H1 (cell line): ENCODE measurements around the gene OR2V2. TPM values are rescaled to one million over a fixed set of nuclear protein-coding genes. Genes with fewer than 3 reads are reported as not detected.

Experiments used
- CTCF ChIA-PET: fragments of 300-600 bp; sonication (Branson Sonifier 250); formaldehyde crosslinking; loops from one replicate; lab custom pipeline; 2021; ENCODE audit not compliant: partially characterized antibody; lab: Charles Lee
- POLR2A ChIA-PET: fragments of 300-600 bp; sonication (Branson Sonifier 250); formaldehyde crosslinking; loops from one replicate; lab custom pipeline; 2021; ENCODE audit warnings: inconsistent platforms; ENCODE audit not compliant: partially characterized antibody; lab: Charles Lee
- DNase-seq, 2 experiments: peaks; one replicate each; pipeline versions ENCODE4 v3.0.0 to v3.0.0-alpha.2; 2010 to 2022; ENCODE audit warnings: low spot score in 2 of 2, low read depth in 1 of 2, mixed read lengths in 1 of 2
- FAIRE-seq: peaks from 2 replicates; lab custom pipeline; 2011; peaks lifted over from hg19 to GRCh38; lab: Jason Lieb, UNC
- H2AFZ ChIP-seq: 2 replicates; pipeline ENCODE4 v1.8.1; 2012; ENCODE audit warnings: low read length, inconsistent platforms
- H2AK5ac ChIP-seq: 2 replicates; pipeline ENCODE4 v1.6.1; 2013; ENCODE audit warnings: low read depth, low read length
- H2BK120ac ChIP-seq: replicated peaks from 2 replicates; pipeline ENCODE3; 2013; ENCODE audit warnings: low read depth, low read length, inconsistent platforms
- H2BK12ac ChIP-seq: 2 replicates; pipeline ENCODE4 v1.6.1; 2013; ENCODE audit warnings: low read depth, low read length
- H2BK15ac ChIP-seq: 2 replicates; pipeline ENCODE4 v1.6.1; 2013; ENCODE audit warnings: low read length
- H2BK20ac ChIP-seq: 2 replicates; pipeline ENCODE4 v1.6.1; 2013; ENCODE audit warnings: low read length
- H2BK5ac ChIP-seq: 2 replicates; pipeline ENCODE4 v1.6.1; 2013; ENCODE audit warnings: low read depth, low read length
- H3K14ac ChIP-seq: 2 replicates; pipeline ENCODE4 v1.6.1; 2013; ENCODE audit warnings: inconsistent platforms; ENCODE audit not compliant: insufficient read length
- H3K18ac ChIP-seq: 2 replicates; pipeline ENCODE4 v1.6.1; 2013; ENCODE audit warnings: low read length; ENCODE audit errors: extremely low read depth
- H3K23ac ChIP-seq: 2 replicates; pipeline ENCODE4 v1.6.1; 2013; ENCODE audit warnings: inconsistent platforms; ENCODE audit not compliant: insufficient read length
- H3K23me2 ChIP-seq: 2 replicates; pipeline ENCODE4 v1.6.1; 2013; ENCODE audit warnings: low read depth, low read length
- H3K27ac ChIP-seq: 2 replicates; pipeline ENCODE4 v1.6.1; 2011; ENCODE audit warnings: low read depth, low read length, inconsistent platforms
- H3K27me3 ChIP-seq, 4 experiments: replicated peaks in 1 of 4; 1 replicate in 1 of 4; 2 replicates in 3 of 4; pipeline versions ENCODE4 v1.6.1 to v1.8.1; 2011 to 2013; ENCODE audit warnings: low read length in 3 of 4, mild to moderate bottlenecking in 3 of 4, inconsistent platforms in 2 of 4, mixed read lengths in 2 of 4, moderate library complexity in 1 of 4; ENCODE audit not compliant: control insufficient read depth in 3 of 4, insufficient read depth in 3 of 4; ENCODE audit errors: extremely low read depth in 1 of 4
- H3K36me3 ChIP-seq, 4 experiments: 2 replicates each; pipeline versions ENCODE4 v1.6.1 to v1.8.1; 2011 to 2013; ENCODE audit warnings: mild to moderate bottlenecking in 4 of 4, low read length in 3 of 4, moderate library complexity in 2 of 4, control low read depth in 1 of 4, inconsistent platforms in 1 of 4; ENCODE audit not compliant: insufficient read depth in 4 of 4, control insufficient read depth in 2 of 4
- H3K4ac ChIP-seq: replicated peaks from 2 replicates; pipeline ENCODE3; 2013; ENCODE audit warnings: low read length, low read depth, mixed read lengths, inconsistent platforms; ENCODE audit not compliant: insufficient read length
- H3K4me1 ChIP-seq, 4 experiments: replicated peaks in 1 of 4; 1 replicate in 1 of 4; 2 replicates in 3 of 4; pipeline versions ENCODE4 v1.6.1 to v1.8.1; 2011 to 2013; ENCODE audit warnings: low read length in 3 of 4, inconsistent platforms in 2 of 4, mixed read lengths in 1 of 4; ENCODE audit not compliant: insufficient read depth in 4 of 4, control insufficient read depth in 3 of 4
- H3K4me2 ChIP-seq, 2 experiments: 2 replicates each; pipeline versions ENCODE4 v1.6.1 to v1.8.1; 2011 to 2013; ENCODE audit warnings: low read depth in 2 of 2, low read length in 2 of 2, control low read depth in 1 of 2, inconsistent platforms in 1 of 2, mild to moderate bottlenecking in 1 of 2; ENCODE audit not compliant: insufficient read depth in 1 of 2
- H3K4me3 ChIP-seq, 4 experiments: fragments of 200-600, 300-600 bp in 1 of 4; sonication (generic), shearing (Covaris generic), sonication (Bioruptor Twin) in 1 of 4; 2 replicates each; pipeline versions ENCODE4 v1.5.1 to v1.8.1; 2011 to 2016; ENCODE audit warnings: low read length in 4 of 4, low read depth in 3 of 4, control low read depth in 2 of 4, inconsistent platforms in 2 of 4, mild to moderate bottlenecking in 2 of 4, mixed read lengths in 1 of 4, moderate library complexity in 1 of 4; ENCODE audit not compliant: insufficient read depth in 2 of 4; ENCODE audit errors: extremely low read depth in 1 of 4
- H3K56ac ChIP-seq: replicated peaks from 2 replicates; pipeline ENCODE3; 2013; ENCODE audit warnings: low read depth, mild to moderate bottlenecking, mixed read lengths, low read length, inconsistent platforms; ENCODE audit not compliant: insufficient read length
- H3K79me1 ChIP-seq: 2 replicates; pipeline ENCODE4 v1.6.1; 2013; ENCODE audit warnings: low read depth, low read length, control low read depth
- H3K79me2 ChIP-seq, 2 experiments: 2 replicates each; pipeline versions ENCODE4 v1.6.1 to v1.8.1; 2012 to 2013; ENCODE audit warnings: low read length in 2 of 2, mild to moderate bottlenecking in 2 of 2, inconsistent platforms in 1 of 2; ENCODE audit not compliant: insufficient read depth in 2 of 2, control insufficient read depth in 1 of 2
- H3K9ac ChIP-seq, 4 experiments: replicated peaks in 1 of 4; 1 replicate in 1 of 4; 2 replicates in 3 of 4; pipeline versions ENCODE4 v1.6.1 to v1.8.1; 2011 to 2013; ENCODE audit warnings: low read depth in 3 of 4, low read length in 3 of 4, control low read depth in 2 of 4, mild to moderate bottlenecking in 2 of 4, moderate library complexity in 2 of 4, inconsistent platforms in 1 of 4; ENCODE audit errors: extremely low read depth in 1 of 4
- H3K9me3 ChIP-seq, 2 experiments: 2 replicates each; pipeline versions ENCODE4 v1.6.1 to v1.8.1; 2012 to 2013; ENCODE audit warnings: mild to moderate bottlenecking in 2 of 2, moderate library complexity in 2 of 2, control low read depth in 1 of 2, inconsistent platforms in 1 of 2, low read depth in 1 of 2, low read length in 1 of 2, mixed read lengths in 1 of 2; ENCODE audit not compliant: insufficient read depth in 2 of 2
- H4K20me1 ChIP-seq, 2 experiments: replicated peaks in 1 of 2; 2 replicates each; pipeline versions ENCODE3 to v1.8.1; 2011 to 2013; ENCODE audit warnings: inconsistent platforms in 2 of 2, low read length in 2 of 2, mild to moderate bottlenecking in 1 of 2; ENCODE audit not compliant: insufficient read depth in 2 of 2, control insufficient read depth in 1 of 2
- H4K5ac ChIP-seq: 2 replicates; pipeline ENCODE4 v1.6.1; 2013; ENCODE audit warnings: low read length, low read depth, mixed read lengths, inconsistent platforms; ENCODE audit not compliant: insufficient read length
- H4K8ac ChIP-seq: 2 replicates; pipeline ENCODE4 v1.8.0; 2013; ENCODE audit warnings: mild to moderate bottlenecking, moderate library complexity, low read length, inconsistent platforms; ENCODE audit not compliant: insufficient read depth; ENCODE audit errors: extremely low read depth
- H4K91ac ChIP-seq: replicated peaks from 2 replicates; pipeline ENCODE3; 2013; ENCODE audit warnings: low read length, mixed read lengths, inconsistent platforms; ENCODE audit not compliant: insufficient read length
- CEBPB ChIP-seq: IDR thresholded peaks from 2 replicates; pipeline ENCODE4 v1.6.1; 2012; ENCODE audit warnings: low read depth, low read length
- CTBP2 ChIP-seq: IDR thresholded peaks from 2 replicates; pipeline ENCODE4 v1.7.0; 2011; ENCODE audit warnings: borderline replicate concordance, mild to moderate bottlenecking, moderate library complexity, mixed read lengths, low read length; ENCODE audit not compliant: insufficient read depth, insufficient read length
- HDAC6 ChIP-seq: IDR thresholded peaks from one replicate; pipeline ENCODE4 v1.7.1; 2012; ENCODE audit warnings: low read depth, mild to moderate bottlenecking, inconsistent platforms, low read length, moderate library complexity
- WGBS, 2 experiments: shearing (Covaris generic) in 1 of 2; methylation state at CpG; one replicate each; pipeline versions ENCODE4 v1.1.6 to v1.1.7; 2013 to 2015; ENCODE audit warnings: low lambda C conversion rate in 2 of 2, mixed read lengths in 2 of 2, inconsistent platforms in 1 of 2, low coverage in 1 of 2, missing lambda C conversion rate in 1 of 2; ENCODE audit not compliant: insufficient replicate concordance in 2 of 2, insufficient coverage in 1 of 2, insufficient read length in 1 of 2; ENCODE audit errors: extremely low coverage in 1 of 2, missing lambda C conversion rate in 1 of 2; 5-methylcytosine and 5-hydroxymethylcytosine counted together
- polyA plus RNA-seq, 7 experiments: library from polyadenylated mRNA; depleted of rRNA in 3 of 7; stranded (reverse) in 5 of 7; unstranded in 2 of 7; fragments of >200 nt in 5 of 7; fragments of 200-250 nt in 2 of 7; gene quantifications; 1 replicate in 5 of 7; 2 replicates in 1 of 7; 4 replicates in 1 of 7; pipeline versions ENCODE4 v1.2.1 to v1.2.3, GENCODE V29; 2011 to 2013; ENCODE audit warnings: missing spikeins in 2 of 7, mixed read lengths in 2 of 7
- total RNA-seq: library from RNA; stranded (reverse); fragmentation: NEBNext Ultra II Directional; extraction: Animal tissue kit (Norgen Biotek cat#: 25700); gene quantifications from 2 replicates; pipeline ENCODE4 v1.2.1, GENCODE V29; 2021

Gene OR2V2
- total and polyA plus RNA-seq, 2 of the 8 experiments (the other 6 are each of a cell fraction or from before 2014, with no cell fraction given): not detected

DNA sequence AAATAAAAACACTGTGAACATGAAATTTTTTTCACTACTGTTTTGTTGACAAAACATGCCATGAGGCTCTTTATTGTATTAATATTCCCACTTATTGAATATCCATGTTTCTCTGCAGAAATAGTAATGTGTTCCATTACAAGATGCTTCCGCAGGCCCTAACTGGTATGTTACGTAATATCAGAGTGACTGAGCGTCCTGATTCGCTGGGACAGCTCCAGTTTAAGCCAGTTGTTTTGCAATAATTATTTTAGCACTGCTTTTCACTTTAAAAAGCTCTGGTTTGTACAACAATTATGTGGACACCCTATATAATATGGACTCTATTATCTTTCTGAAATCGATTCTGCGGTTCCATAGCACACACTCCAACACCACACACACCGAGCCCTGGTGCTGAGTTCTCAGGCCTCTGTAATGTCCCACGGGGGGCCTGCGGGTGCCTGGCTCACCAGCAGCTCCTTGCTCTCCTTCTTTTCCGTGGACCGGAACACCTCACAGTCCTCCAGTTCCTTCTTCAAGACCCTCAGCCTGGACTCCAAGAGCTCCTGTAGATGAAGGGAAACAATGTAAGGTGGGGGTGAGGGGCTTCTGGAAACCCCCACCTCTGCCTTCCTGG is 55.8 kb downstream of the OR2V2 start:
- Histone ChIP-seq H2BK120ac (no peak overlapping the region), H3K23me2 (peaks cover 24% of the 10 kb centered on the region), H3K4me2 (peak overlapping the region in 1 of 2 experiments; percentile 99; a peak in 2 of 4 replicates), H2AK5ac (no peak overlapping the region), H3K18ac (no peak overlapping the region), H3K14ac (no peak overlapping the region), H2BK12ac (no peak overlapping the region), H2BK20ac (no peak overlapping the region), H3K56ac (no peak overlapping the region), H3K9ac (no peak overlapping the region), H2BK5ac (no peak overlapping the region), H3K36me3 (peaks cover 0 to 7% (median 0%) of the 10 kb centered on the region in 4 experiments; a peak in 1 of 8 replicates), H3K79me2 (no peaks in the 10 kb centered on the region), H3K79me1 (no peaks in the 10 kb centered on the region), H3K4me3 (peak overlapping the region in 1 of 4 experiments; percentile 87; a peak in 2 of 8 replicates), H3K4ac (no peak overlapping the region), H2AFZ (no peak overlapping the region), H3K27me3 (peaks cover 32 to 72% (median 59%) of the 10 kb centered on the region in 4 experiments), H3K4me1 (peaks cover 6 to 26% (median 16%) of the 10 kb centered on the region in 4 experiments), H3K27ac (no peak overlapping the region), H4K8ac (no peak overlapping the region), H3K23ac (no peak overlapping the region), H3K9me3 (no peaks in the 10 kb centered on the region), H4K91ac (no peak overlapping the region), H4K20me1 (peaks cover 2 to 3% of the 10 kb centered on the region in 2 experiments), H2BK15ac (no peak overlapping the region), H4K5ac (no peak overlapping the region)
- 84% methylated on average over 11 of the region's 11 CpGs; no CpG with 5 or more reads in 1 of the 2 experiments for WGBS, 2 experiments
- ChIA-PET POLR2A (interaction anchor here (8.3 to 8.4 kb wide), 2 partner anchors 11 to 33 kb away, joined by 85 to 90 read pairs; no protein-coding TSS in a partner anchor), CTCF (interaction anchor here (0.6 to 14.5 kb wide), 6 partner anchors 9 to 77 kb away, joined by 3 to 197 read pairs (median 3); partner anchors contain the start of gene TRIM41)
- no peak for FAIRE-seq
- TF ChIP-seq CTBP2 (peak; percentile 14), HDAC6 (no peak), CEBPB (peak; percentile 81)
- DNase-seq: no peak
